CD4-positive, alpha-beta T cell treated with Interleukin-15 for 4 hours (primary cell): ENCODE results near the gene FEZ2.

Experiments used
- DNase-seq: peaks from one replicate; pipeline ENCODE4 v3.0.0-alpha.2; 2020; ENCODE audit warnings: low spot score

FEZ2 gene

GRCh38 chr2:36530178-36530982 is 67.6 kb downstream of the FEZ2 start:
- DNase-seq: no peak

DNA sequence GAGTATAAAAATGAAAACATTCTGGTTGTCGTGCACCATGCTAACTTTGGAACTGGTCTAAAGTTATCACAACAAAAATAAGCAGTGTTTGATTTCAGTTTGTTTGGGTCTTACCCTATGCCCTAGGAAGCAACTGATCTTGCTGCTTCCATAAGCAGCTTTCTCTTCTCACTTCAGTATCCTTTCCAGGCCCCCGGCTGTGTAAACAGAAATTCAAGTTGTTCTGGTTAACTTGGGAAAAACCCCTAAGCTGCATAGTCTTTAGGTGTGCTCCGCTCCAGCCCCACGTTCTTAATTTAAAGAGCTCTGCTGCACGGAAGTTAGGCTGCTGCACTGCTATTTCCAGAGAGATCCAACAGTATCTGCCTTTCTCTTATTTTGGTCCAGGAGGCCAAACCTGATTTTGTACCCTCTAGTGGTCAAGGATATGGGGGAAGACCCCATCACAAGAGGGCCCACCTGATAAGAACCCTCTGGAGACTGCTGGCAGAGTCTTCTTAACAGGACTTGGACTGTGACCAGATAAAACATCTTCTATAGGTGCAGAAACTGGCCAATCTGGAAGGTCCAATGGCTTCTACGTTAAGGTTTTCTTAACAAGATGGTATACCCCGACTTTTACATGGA is 69.1 kb downstream of the FEZ2 start:
- DNase-seq: no peak

DNA sequence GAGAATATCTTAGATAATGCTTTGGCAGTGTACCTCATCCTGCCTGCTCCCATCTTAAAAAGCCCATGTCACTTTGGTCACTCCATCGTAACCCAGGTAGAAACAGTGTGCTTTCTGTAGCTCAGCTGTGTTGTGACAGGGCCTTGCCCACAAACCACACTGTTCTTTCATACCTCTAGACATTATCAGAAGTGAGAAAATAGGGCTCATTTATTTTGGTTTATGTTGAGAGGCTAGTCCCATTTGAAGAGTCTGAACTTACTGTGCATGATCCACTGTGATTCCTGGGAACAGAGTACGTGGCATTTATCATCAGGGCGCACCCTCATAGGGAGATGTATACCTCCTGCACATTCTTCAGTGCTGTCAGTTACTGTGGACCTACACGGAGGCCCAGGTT is 69.7 kb downstream of the FEZ2 start:
- DNase-seq: no peak

GRCh38 chr2:36526226-36526625 is 71.7 kb downstream of the FEZ2 start:
- DNase-seq: no peak

- no peak for DNase-seq
Measured at GRCh38 chr2:36525245-36525644, 72.7 kb downstream of the FEZ2 start.

GRCh38 chr2:36523153-36523552 is 74.8 kb downstream of the FEZ2 start:
- no peak for DNase-seq

- no peak for DNase-seq
Measured at GRCh38 chr2:36520431-36520830, 77.5 kb downstream of the FEZ2 start.

- no peak for DNase-seq
Measured at GRCh38 chr2:36516136-36516870, 81.7 kb downstream of the FEZ2 start.

DNA sequence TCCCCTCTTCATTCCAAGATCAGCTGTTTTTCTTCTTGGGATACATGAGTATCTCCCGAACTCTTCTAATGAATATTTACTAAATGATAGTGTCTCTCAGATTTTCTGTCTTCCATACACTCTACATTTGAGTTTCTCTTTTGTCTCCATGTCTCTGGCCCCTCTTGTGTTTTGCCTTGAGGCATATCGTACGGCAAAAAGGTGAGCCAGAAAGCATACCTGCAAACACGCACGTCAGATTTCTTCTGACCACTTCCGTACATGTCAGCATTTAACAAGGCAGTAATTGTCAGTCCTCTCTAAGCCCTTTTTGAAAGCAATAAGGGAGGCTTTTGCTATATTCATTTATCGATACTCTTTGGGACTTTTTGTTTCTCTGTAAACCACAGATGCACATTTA is 82.4 kb downstream of the FEZ2 start:
- DNase-seq: no peak

DNA sequence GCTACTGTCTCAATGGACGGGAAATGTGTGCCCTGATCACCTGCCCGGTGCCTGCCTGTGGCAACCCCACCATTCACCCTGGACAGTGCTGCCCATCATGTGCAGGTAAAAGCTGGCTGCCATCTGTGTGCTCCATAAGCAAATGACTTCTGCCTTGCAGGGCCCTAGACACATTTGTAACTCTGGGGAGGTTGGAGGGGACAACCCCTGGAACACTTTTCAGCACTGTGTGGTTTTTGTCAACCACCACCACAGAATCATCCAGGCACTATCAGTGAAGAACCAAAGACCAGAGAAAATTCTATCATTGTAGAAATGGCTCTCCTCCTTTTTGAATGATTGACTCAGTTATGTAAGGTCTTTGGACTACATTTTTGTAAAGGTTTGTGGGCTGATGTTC is 84.3 kb downstream of the FEZ2 start:
- DNase-seq: no peak

GRCh38 chr2:36512705-36513104 is 85.3 kb downstream of the FEZ2 start:
- DNase-seq: no peak

- DNase-seq: no peak
Measured at GRCh38 chr2:36511858-36512603, 85.9 kb downstream of the FEZ2 start.

- DNase-seq: no peak
Measured at GRCh38 chr2:36509075-36509474, 88.9 kb downstream of the FEZ2 start.

DNA sequence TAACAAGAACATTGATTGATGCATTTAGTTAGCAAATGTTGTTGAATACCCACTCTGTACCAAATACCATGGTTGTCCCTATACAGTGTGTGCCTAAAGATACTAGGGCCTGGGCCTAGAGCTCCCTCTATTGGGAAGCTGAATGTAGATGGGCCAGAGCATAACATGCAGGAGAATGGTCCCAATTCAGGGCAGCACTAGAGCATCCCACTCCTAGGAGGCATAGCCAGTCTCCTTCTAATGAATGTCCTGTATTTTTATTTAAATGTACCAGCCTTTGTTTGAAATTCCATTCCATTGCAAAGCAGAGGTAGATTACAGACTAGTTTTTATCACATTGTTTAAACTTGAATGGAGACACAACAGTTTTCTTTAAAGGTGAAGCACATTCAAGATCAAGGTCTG is 90.6 kb downstream of the FEZ2 start:
- DNase-seq: peak; percentile 34
